ENCODE results near the gene KCNJ4.

Gene KCNJ4

DNA sequence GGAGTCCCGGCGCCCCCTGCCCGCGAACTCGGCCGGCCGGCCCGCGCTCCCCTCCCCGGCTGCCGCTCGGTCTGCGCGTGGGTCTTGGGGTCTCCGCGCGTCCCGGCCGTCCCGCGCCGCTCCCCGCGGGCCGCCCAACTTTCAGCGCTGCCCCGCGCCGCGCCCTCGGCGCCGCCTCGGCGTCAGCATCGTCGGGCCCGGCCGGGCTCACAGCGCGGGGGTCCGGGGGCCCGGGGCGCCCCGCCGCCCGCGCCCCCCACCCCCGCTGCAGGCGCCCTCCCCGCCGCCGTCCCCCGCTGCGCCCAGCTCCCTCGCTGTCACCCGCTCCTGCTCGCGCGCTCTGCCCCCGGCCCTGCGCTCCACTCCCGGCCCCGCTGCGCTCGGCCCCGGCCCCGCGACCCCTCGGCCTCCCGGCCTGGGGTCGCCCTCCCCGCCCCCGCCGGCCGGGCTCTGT is at the start of gene KCNJ4:
Gene KCNJ4, minus strand, starts transcription at position 124 of the 454 bp plus-strand sequence. CDS start 27,067 bp downstream, outside the sequence.
- TF ChIP-seq, protein P1, sequence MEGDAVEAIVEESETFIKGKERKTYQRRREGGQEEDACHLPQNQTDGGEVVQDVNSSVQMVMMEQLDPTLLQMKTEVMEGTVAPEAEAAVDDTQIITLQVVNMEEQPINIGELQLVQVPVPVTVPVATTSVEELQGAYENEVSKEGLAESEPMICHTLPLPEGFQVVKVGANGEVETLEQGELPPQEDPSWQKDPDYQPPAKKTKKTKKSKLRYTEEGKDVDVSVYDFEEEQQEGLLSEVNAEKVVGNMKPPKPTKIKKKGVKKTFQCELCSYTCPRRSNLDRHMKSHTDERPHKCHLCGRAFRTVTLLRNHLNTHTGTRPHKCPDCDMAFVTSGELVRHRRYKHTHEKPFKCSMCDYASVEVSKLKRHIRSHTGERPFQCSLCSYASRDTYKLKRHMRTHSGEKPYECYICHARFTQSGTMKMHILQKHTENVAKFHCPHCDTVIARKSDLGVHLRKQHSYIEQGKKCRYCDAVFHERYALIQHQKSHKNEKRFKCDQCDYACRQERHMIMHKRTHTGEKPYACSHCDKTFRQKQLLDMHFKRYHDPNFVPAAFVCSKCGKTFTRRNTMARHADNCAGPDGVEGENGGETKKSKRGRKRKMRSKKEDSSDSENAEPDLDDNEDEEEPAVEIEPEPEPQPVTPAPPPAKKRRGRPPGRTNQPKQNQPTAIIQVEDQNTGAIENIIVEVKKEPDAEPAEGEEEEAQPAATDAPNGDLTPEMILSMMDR (IDR thresholded peaks at IDR 0.05) = no peak

DNA sequence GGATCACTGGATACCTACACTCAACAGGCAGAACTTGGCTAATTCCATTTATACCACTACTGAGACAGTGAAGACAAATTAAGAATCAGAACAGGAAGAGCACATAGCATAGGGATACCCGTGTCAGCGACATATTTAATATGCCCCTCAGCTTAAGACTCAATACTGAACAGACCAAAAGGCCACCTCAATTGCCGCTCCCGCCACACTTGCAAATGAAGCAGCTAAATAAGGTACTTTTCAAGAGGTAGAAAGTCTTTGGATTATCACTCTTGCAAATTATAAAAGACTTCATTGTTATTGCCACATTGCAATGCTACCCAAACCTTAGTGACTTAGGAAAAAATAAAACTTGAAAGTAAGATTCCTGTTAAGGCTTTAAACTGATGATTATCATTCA is 48.0 kb upstream of the KCNJ4 start:
- TF ChIP-seq, protein P1 (IDR thresholded peaks at IDR 0.05) = no peak

DNA sequence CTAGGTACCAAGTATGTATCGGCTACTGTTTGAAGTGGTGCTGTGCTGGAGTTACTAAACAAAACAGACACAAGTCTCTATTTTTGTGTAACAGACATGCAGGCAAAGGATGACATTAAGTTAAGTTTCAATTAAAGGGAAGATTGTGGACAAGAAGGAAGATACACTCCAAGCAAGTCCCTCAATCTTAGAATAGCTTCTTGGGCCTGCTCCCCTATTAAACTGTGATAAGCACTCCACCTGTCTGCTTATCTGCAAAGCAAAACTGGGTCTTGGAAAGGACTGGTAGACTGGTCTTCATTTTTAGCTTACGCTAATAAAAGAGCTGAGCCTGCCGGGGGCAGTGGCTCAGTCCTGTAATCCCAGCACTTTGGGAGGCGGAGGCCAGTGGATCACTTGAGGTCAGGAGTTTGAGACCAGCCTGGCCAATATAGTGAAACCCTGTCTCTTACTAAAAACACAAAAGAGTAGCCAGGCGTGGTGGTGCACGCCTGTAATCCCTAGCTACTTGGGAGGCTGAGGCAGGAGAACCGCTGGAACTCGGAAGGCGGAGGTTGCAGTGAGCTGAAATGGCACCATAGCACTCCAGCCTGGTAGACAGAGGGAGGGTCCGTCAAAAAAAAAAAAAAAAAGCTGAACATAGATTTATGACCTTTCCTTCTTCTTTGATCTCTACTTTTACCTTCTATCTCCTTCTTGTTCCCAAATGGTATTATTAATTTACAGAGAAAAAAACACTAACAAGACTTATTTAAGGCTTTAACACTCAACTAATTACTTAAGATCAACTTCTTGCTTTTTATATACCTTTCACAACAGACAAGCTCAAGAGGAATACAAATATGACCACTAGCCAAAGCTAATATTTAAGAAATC is 47.0 kb upstream of the KCNJ4 start:
- TF ChIP-seq, protein P1 (IDR thresholded peaks at IDR 0.05) = no peak

DNA sequence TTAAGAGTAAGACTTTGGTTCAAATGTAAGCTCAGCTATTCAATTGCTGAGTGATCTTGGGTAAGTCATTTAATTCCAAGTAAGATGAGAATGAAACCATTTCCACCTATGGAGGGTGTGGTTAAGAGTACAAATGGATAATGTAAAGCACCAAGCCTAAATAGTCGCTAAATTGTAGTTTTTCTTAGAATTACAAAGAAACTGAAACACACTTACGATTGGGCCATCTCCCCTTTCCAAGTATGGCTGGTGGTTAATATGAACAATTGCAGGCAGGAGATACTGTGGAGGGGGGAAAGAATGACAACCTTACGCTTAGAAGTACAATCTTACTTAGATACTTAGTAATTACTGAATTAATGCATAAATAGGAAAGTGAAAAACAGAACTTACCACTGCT is 42.9 kb upstream of the KCNJ4 start:
- TF ChIP-seq, protein P1 (IDR thresholded peaks at IDR 0.05) = no peak

DNA sequence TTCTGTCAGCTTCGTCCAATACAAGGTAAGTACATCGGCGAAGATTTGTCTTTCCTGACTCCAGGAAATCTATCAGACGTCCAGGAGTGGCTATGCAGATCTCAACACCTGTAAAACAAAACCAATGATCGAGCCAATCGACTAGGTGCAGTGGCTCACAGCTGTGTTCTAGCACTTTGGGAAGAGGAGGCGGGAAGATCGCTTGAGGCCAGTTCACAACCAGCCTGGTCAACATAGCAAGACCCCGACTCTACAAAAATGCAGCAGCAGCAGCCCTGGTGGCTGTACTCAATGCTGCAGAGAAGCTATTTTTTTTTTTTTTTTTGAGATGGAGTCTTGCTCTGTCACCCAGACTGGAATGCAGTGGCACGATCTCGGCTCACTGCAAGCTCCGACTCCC is 39.9 kb upstream of the KCNJ4 start:
- TF ChIP-seq, protein P1 (IDR thresholded peaks at IDR 0.05) = no peak

DNA sequence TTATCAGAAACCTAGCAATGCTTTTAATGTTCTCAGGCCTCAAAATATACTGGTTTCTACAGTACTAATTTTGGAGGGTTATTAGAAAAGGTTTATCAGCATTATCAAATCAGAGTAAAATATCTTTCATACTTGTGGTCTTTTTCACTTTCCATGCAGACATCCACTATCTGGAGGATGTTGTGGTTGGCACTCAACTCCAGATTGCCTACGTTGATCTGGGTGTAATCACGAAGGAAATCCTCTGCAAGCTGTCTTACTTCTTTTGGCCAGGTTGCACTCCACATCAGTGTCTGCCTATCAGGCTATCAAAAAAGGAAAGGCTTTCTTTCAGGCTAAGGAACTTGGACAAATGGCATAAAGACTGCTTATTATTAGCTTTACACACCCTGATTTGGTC is 39.5 kb upstream of the KCNJ4 start:
- TF ChIP-seq, protein P1 (IDR thresholded peaks at IDR 0.05) = no peak

DNA sequence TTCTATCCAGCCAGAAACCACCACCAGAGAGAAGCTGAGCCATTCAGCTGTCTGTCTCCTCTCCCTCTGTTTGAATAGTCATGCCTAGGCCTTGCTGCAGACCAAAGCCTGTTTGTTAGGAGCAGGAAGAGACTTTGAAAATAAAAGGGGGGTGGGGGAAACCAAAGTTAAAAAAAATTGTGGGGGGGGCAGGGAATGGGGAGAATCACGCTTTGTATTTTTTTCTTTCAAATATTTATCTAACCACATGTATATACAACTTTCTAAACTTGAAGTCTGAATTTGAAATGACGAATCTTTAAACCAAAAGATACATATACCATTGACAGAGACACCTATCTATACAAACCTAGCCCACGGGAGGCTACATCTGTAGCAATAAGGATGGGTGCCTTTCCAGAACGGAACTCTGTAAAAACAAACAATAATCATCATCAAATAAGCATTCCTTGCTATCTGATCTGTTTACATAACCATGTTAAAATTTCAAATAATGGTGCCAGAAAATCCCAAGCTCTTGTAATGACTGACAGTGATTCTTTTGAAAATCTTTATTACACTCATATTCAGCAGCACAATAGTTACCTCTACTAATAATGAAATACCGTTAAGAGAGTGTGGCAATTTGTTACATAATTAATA is 36.8 kb upstream of the KCNJ4 start:
- TF ChIP-seq, protein P1 (IDR thresholded peaks at IDR 0.05) = no peak
